ENCODE data around the gene STON2.

- TF ChIP-seq POLR2A (IDR thresholded peaks at IDR 0.05; ENCODE audit: low read length) = no peak
- no peak for TF ChIP-seq GATA1 (IDR thresholded peaks at IDR 0.05; ENCODE audit: low read depth, low read length)
These were observed 165.0 kb downstream of the STON2 start for GRCh38 chr14:81235096-81235495.
